Neural progenitor cell (in vitro differentiated cells): Measurements from ENCODE around the gene TCF3. TPM values are rescaled to one million over a fixed set of nuclear protein-coding genes. Genes with fewer than 3 reads are reported as not detected.

Experiments
- DNase-seq: peaks from one replicate; pipeline ENCODE4 v3.0.0-alpha.2; 2016; ENCODE audit warnings: low spot score
- H2AFZ ChIP-seq: fragments of 200-600 bp; sonication (generic); replicated peaks from 2 replicates; pipeline ENCODE4 v1.6.1; 2016; ENCODE audit warnings: antibody characterized with exemption
- H3F3A ChIP-seq: fragments of 200-600 bp; sonication (generic); 2 replicates; pipeline ENCODE4 v1.6.1; 2016; ENCODE audit warnings: antibody characterized with exemption, low read depth
- H3K27ac ChIP-seq: fragments of 200-600 bp; sonication (generic); 2 replicates; pipeline ENCODE4 v1.5.1; 2016; ENCODE audit warnings: mild to moderate bottlenecking
- H3K27me3 ChIP-seq: fragments of 200-600 bp; sonication (generic); 2 replicates; pipeline ENCODE4 v1.6.1; 2016; ENCODE audit warnings: mild to moderate bottlenecking, moderate library complexity
- H3K36me3 ChIP-seq: fragments of 200-600 bp; sonication (generic); 2 replicates; pipeline ENCODE4 v1.5.1; 2016
- H3K4me1 ChIP-seq: fragments of 200-600 bp; sonication (generic); 2 replicates; pipeline ENCODE4 v1.6.1; 2016; ENCODE audit warnings: mixed run types
- H3K4me2 ChIP-seq: fragments of 200-600 bp; sonication (generic); 2 replicates; pipeline ENCODE4 v1.6.1; 2016
- H3K4me3 ChIP-seq: fragments of 200-600 bp; sonication (generic); 2 replicates; pipeline ENCODE4 v1.5.1; 2016
- H3K79me2 ChIP-seq: fragments of 200-600 bp; sonication (generic); 2 replicates; pipeline ENCODE4 v1.6.1; 2016; ENCODE audit warnings: low read depth
- H3K9ac ChIP-seq: fragments of 200-600 bp; sonication (generic); 2 replicates; pipeline ENCODE4 v1.6.1; 2016
- H3K9me3 ChIP-seq: fragments of 200-600 bp; sonication (generic); 2 replicates; pipeline ENCODE4 v1.5.1; 2016; ENCODE audit warnings: low read depth
- H4K20me1 ChIP-seq: fragments of 200-600 bp; sonication (generic); 2 replicates; pipeline ENCODE4 v1.6.1; 2016; ENCODE audit warnings: low read depth
- H3K27ac Mint-ChIP-seq: 3 replicates; pipeline ENCODE4 v1.8.0; 2021; ENCODE audit warnings: mixed read lengths
- H3K27me3 Mint-ChIP-seq: 2 replicates; pipeline ENCODE4 v1.8.0; 2022; ENCODE audit warnings: low read depth, mild to moderate bottlenecking, inconsistent platforms, moderate library complexity, mixed read lengths; ENCODE audit not compliant: insufficient read depth
- H3K36me3 Mint-ChIP-seq: 3 replicates; pipeline ENCODE4 v1.8.0; 2021; ENCODE audit warnings: mixed read lengths
- H3K4me1 Mint-ChIP-seq: 3 replicates; pipeline ENCODE4 v1.8.0; 2021; ENCODE audit warnings: mixed read lengths
- H3K4me3 Mint-ChIP-seq: 3 replicates; pipeline ENCODE4 v1.8.0; 2021; ENCODE audit warnings: mild to moderate bottlenecking, moderate library complexity, mixed read lengths
- H3K9me3 Mint-ChIP-seq: 3 replicates; pipeline ENCODE4 v1.8.0; 2020; ENCODE audit warnings: mixed read lengths
- CTCF ChIP-seq: fragments of 200-600 bp; sonication (generic); IDR thresholded peaks from 2 replicates; pipeline ENCODE4 v1.5.1; 2017; ENCODE audit warnings: antibody characterized with exemption, mild to moderate bottlenecking
- EZH2 ChIP-seq: fragments of 200-600 bp; sonication (generic); IDR thresholded peaks from 2 replicates; pipeline ENCODE4 v1.6.1; 2017; ENCODE audit warnings: antibody characterized with exemption, mild to moderate bottlenecking, moderate library complexity
- EZH2phosphoT487 ChIP-seq: fragments of 200-600 bp; sonication (generic); IDR thresholded peaks from 2 replicates; pipeline ENCODE4 v1.6.1; 2017; ENCODE audit warnings: antibody characterized with exemption
- total RNA-seq: library from RNA; depleted of rRNA; stranded (reverse); fragments of >200 nt; gene quantifications from 2 replicates; pipeline ENCODE4 v1.2.3, GENCODE V29; 2015; ENCODE audit warnings: low replicate concordance

The TCF3 gene
- total RNA-seq, 1 donor from 2014 or later = 131 TPM

GRCh38 chr19:1653300-1653628, 849 bp upstream of the TCF3 start:
- Histone ChIP-seq H2AFZ (peak overlapping the region; percentile 96), H3K4me3 (peak overlapping the region; percentile 72), H3K9me3 (no peaks in the 10 kb centered on the region), H3F3A (peaks cover 16% of the 10 kb centered on the region), H3K27me3 (no peaks in the 10 kb centered on the region), H3K9ac (peak overlapping the region; percentile 18), H3K79me2 (peaks cover 38% of the 10 kb centered on the region), H3K36me3 (peaks cover 6% of the 10 kb centered on the region), H3K4me1 (peaks cover 9% of the 10 kb centered on the region), H3K27ac (no peak overlapping the region), H4K20me1 (peaks cover 28% of the 10 kb centered on the region), H3K4me2 (peak overlapping the region; percentile 80)
- TF ChIP-seq EZH2phosphoT487 (no peak), CTCF (no peak), EZH2 (no peak)
- DNase-seq = no peak
- peaks cover 11% of the 10 kb centered on the region for H3K4me1 Mint-ChIP-seq
- H3K4me3 Mint-ChIP-seq = peak overlapping the region; percentile 89
- H3K9me3 Mint-ChIP-seq = no peaks in the 10 kb centered on the region
- peaks cover 10% of the 10 kb centered on the region for H3K27me3 Mint-ChIP-seq
- peaks cover 4% of the 10 kb centered on the region for H3K36me3 Mint-ChIP-seq
- peak overlapping the region; percentile 87 for H3K27ac Mint-ChIP-seq

- Histone ChIP-seq H3K4me2 (peak overlapping the region; percentile 98), H3K27ac (peak overlapping the region; percentile 92), H2AFZ (no peak overlapping the region), H3K36me3 (peaks cover 6% of the 10 kb centered on the region), H3K79me2 (peaks cover 54% of the 10 kb centered on the region), H3K9me3 (no peaks in the 10 kb centered on the region), H3K9ac (peak overlapping the region; percentile 86), H3K4me1 (peaks cover 9% of the 10 kb centered on the region), H3K27me3 (no peaks in the 10 kb centered on the region), H3F3A (peaks cover 16% of the 10 kb centered on the region), H4K20me1 (peaks cover 43% of the 10 kb centered on the region), H3K4me3 (peak overlapping the region; percentile 100)
- peak; percentile 79 for DNase-seq
- H3K36me3 Mint-ChIP-seq = peaks cover 4% of the 10 kb centered on the region
- peak overlapping the region; percentile 100 for H3K27ac Mint-ChIP-seq
- peaks cover 5% of the 10 kb centered on the region for H3K27me3 Mint-ChIP-seq
- H3K4me3 Mint-ChIP-seq = peak overlapping the region; percentile 99
- H3K9me3 Mint-ChIP-seq = no peaks in the 10 kb centered on the region
- TF ChIP-seq EZH2 (no peak), EZH2phosphoT487 (no peak), CTCF (no peak)
- peaks cover 11% of the 10 kb centered on the region for H3K4me1 Mint-ChIP-seq
Observed at GRCh38 chr19:1651568-1652291, 685 bp downstream of the TCF3 start.

GRCh38 chr19:1650650-1651567, 1.5 kb downstream of the TCF3 start:
- peak overlapping the region; percentile 100 for H3K4me3 ChIP-seq
- H3K4me1 ChIP-seq = peaks cover 9% of the 10 kb centered on the region
- peaks cover 16% of the 10 kb centered on the region for H3F3A ChIP-seq
- no peaks in the 10 kb centered on the region for H3K9me3 ChIP-seq
- DNase-seq = peak; percentile 76
- peak overlapping the region; percentile 92 for H3K27ac ChIP-seq
- Mint-ChIP-seq H3K27me3 (peaks cover 4% of the 10 kb centered on the region), H3K36me3 (peaks cover 4% of the 10 kb centered on the region), H3K4me3 (peak overlapping the region; percentile 99), H3K4me1 (peaks cover 11% of the 10 kb centered on the region), H3K9me3 (no peaks in the 10 kb centered on the region), H3K27ac (peak overlapping the region; percentile 100)
- peaks cover 51% of the 10 kb centered on the region for H4K20me1 ChIP-seq
- H2AFZ ChIP-seq = no peak overlapping the region
- peak overlapping the region; percentile 98 for H3K4me2 ChIP-seq
- H3K36me3 ChIP-seq = peaks cover 6% of the 10 kb centered on the region
- H3K27me3 ChIP-seq = no peaks in the 10 kb centered on the region
- H3K79me2 ChIP-seq = peaks cover 62% of the 10 kb centered on the region
- TF ChIP-seq EZH2 (no peak), CTCF (peak; percentile 29), EZH2phosphoT487 (no peak)
- H3K9ac ChIP-seq = peak overlapping the region; percentile 86
